Activated T-cell treated with anti-CD3 and anti-CD28 coated beads for 1 hour (primary cell): ENCODE data around the gene NCL.
"Not testable (repeated sequence)": the region's sequence is repeated elsewhere in the genome, so short reads cannot be mapped to it uniquely, and the experiment has no call there.

Source experiments
- DNase-seq: peaks from one replicate; pipeline ENCODE4 v3.0.0-alpha.2; 2020; ENCODE audit warnings: low read depth

The NCL gene

GRCh38 chr2:231405601-231406367 lies 58.5 kb downstream of the NCL start:
- DNase-seq: not testable (repeated sequence)

- not testable (repeated sequence) for DNase-seq
Observed at GRCh38 chr2:231404183-231404578, 60.1 kb downstream of the NCL start.
